NK-92 treated with Interleukin-12 subunit alpha and Interleukin-12 subunit beta, amount 100 ng/mL, for 24 hours (cell line): ENCODE measurements around the gene PLSCR4.

ENCODE experiments used
- DNase-seq: peaks from one replicate; lab custom pipeline; 2025; lab: John Stamatoyannopoulos, UW

The PLSCR4 gene

GRCh38 chr3:146160964-146161662 lies 89.8 kb downstream of the PLSCR4 start, which contains the start of gene PLOD2:
Gene PLOD2 (minus strand): TSS chr3:146161184. CDS start chr3:146160989, 195 bp downstream.
- no peak for DNase-seq

DNA sequence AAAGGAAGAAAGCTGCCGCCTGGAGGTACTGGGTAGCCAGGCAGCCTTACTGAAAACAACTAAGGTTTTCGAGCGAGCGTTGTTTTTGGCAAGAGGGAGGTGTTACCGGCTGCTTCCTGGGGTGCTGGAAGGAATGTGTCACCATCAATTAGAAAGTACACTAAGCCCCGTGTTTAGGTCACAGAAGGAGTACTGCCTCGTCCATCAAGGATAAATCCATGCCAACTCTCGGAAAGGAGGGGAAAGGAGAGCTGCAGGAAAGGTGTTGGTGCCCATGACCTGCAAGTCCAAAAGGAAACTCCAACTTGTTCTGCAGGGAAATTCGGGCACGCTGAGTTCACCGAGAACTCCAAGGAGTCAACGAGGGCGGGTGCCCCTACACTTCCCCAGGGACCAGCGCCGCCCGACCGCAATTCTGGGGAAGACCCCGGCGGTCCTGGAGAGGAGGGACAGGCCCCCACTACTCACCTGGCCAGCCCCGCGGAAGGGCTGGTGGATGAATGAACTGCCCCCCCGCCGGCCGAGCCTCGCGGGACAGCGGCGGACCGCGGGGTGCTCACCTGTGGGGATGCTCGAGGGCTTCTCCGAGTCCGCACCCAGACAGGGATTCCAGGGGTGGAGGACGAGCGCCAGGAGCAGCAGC lies 90.5 kb downstream of the PLSCR4 start:
- no peak for DNase-seq

DNA sequence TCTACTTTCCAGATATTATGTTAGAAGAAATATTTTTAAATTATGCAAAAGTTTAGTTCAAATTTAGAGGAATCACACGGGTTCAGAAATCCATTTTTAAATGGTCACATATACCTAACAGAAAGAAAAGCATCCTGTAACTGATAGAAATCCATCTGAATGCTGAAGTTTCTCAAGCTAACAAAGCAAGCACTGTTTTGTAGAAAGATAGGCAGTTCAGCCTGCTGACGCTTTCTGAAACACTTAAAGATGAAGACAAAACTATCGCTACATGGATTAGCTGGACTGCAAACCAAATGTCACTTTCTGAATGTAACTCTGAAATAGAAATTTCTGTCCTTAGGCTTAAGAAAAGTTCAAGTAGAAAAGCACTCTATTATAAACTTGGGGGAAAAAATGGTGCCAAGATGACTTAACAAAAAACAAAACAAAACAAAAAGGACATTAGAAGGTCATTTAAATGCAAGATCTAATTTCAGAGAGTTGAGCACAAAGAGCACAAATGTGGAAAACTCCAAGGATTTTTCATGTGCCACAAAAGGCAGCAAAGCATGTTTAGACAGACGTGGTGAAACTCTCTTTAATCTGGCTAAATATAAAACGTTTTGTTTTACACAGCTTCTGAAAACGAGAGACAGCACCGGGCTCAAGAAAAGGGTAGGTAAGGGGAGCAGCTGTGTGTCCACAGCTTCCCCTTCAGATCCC lies 91.1 kb downstream of the PLSCR4 start:
- no peak for DNase-seq

DNA sequence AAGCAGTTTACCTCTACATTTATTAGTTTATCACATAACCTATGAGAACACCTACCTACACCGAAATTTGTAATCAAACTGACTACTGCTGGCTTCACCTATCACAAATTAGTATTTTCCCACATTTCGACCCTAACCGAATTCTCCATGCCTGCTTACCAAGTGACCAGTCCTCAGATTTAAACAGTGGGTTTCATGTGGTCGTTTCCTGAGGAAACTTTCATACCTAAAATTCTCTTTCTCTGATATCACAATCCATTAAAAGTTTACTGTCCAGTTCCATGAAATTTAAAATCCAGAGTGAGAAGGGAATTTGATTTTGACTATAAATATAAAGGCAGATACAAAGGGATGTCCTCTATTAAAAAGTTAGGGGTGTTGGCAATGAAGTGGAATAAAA lies 91.9 kb downstream of the PLSCR4 start:
- no peak for DNase-seq

DNA sequence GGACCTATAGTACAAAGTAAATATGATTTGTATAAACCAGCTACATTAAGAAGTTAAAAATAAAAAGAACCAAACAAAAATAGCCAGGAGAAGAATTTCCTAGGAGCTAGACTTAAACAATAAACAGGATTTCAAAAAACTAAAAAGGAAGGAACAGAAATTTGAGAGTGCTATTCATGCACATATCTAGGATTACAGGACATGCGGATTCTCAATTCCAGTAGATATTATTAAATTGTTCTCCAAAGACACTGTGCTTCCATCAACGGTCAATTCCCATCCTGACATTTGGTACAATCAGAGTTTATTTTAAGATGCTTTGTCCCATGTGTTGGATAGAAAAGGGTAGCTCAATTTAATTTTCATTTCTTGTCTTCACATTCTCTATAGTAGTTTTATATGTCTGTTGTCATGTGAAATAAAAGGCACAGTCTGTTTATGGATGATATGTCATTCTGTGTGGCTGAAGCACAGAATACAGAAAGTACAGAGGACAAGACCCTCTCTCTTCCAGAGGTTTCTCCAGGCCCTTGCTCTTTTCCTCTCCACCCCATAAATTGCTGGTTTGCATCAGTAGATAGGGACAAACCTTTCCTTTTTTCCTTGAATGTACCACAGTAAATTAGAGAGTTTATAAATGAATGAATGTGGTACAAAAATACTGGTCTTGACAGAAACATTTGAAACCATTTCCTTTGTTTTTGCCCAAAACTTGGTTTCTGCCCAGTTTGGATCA lies 93.4 kb downstream of the PLSCR4 start:
- no peak for DNase-seq

- DNase-seq, result no peak
Observed at GRCh38 chr3:146156666-146157314, 94.1 kb downstream of the PLSCR4 start.

DNA sequence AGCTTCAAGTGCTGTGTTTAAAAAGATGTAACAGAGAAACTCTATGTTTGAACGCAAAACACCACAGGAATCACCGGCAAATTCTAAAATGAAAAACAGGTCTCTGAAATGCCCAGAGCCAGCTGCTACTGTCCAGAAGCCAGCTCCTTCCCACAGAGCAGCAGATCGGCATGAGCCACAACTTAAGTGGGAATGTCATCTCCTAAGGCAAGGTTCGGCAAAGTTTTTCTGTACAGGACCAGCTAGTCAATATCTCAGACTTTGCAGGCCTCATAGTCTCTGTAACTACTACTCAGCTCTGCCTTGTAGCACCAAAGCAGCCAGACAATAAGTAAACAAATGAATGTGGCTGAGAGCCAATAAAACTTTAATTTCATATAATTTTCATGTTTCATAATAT lies 94.8 kb downstream of the PLSCR4 start:
- no peak for DNase-seq

- DNase-seq, result no peak
Observed at GRCh38 chr3:146154995-146155394, 95.9 kb downstream of the PLSCR4 start.

DNA sequence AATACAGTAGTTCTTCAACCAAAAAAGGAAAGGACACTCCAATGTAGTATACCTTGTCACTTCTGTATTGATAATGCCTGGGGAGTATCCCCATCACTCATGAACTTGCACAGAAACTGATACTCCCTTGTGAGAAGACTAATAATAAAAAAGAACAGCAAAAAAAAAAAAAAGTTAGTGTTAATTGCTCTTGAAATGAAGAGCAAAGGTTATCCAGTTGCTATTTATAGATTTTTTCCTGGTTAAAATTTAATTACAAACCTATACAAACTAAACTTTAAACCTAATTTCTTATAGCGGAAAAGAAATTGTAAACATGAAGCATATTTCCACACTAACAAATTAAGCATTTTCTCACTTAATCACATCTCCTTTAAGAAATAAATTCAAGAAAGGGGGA lies 96.6 kb downstream of the PLSCR4 start:
- no peak for DNase-seq

DNA sequence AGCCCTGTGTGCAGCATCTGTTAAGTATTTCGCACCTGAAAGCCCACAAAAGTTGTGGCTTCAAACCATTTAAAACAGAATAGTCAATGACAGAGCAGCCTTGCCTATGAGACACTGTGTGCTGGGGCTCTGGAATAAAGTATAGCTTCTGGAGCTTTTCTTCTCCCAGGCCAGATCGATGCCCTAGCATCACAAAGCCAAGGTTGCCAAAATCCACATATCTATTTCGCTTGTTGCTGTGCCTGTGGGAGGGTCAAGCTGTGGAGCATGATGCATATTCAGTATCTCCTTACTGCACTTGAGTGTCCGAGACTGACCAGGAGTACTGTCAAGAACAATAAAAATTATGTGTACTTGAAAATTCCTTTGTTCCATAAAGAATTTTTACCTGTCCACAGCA lies 97.5 kb downstream of the PLSCR4 start:
- DNase-seq, result no peak

GRCh38 chr3:146152834-146153233 lies 98.1 kb downstream of the PLSCR4 start:
- no peak for DNase-seq

DNA sequence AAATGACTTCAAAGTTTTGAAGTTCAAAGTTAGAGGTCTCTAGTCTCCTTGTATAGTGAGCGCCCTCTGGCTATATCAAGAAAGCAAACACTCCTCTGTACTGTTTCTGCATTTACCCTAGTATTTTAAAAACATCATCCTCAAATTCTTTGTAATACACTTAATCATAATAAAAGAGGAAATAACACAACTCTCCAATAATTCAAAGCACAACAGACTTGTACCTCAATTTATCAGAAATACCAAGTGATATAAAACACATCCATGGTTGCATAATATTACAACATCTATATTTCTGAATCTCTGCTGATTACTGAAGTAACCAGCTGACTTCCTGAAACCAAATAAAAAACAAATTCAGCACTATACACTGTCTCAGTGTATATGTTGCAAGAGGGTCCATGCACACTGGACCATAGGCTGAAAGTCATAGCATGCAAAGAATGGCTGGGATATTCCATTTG lies 102.4 kb downstream of the PLSCR4 start:
- no peak for DNase-seq

DNA sequence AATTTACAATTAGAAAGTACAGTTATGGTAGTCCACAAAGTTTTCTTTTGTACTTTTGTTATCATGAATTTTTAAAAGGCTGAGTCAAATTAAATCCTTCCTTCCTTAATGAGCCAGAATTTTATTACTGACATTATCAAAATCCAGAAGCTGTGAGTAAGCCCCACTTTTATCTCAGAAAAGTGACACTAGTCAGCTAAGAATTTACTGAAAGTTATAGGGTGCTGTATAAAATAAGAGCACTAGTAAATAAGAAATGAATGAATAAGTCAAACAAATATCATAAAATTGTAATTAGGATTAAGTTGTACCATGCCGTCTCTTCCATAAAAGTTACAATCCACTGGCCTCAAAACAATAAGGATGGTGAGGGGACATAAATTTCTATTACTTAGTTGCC lies 105.3 kb downstream of the PLSCR4 start:
- no peak for DNase-seq

DNA sequence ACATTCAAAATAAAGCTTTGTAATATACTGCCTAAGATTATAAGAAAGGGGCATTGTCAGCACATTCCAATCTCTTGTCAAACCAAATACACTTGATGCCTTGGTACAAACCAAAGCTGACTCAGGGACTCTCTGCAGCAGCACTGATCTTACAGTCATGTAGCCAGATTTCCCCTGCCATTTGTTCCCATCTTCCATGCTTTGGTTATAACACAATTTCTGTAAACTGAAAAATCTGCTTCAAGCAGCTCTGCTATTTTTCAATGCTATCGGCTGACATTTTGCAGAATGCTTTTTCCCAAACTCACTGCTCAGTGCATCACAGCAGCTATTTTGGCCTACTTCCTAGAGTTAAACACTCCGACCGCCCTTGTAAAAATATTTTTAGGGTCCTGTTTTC lies 108.1 kb downstream of the PLSCR4 start:
- no peak for DNase-seq
